HCT116 (cell line): ENCODE measurements around the gene LRCH3. TPM values are rescaled to one million over a fixed set of nuclear protein-coding genes. Genes with fewer than 3 reads are reported as not detected.

Source experiments
- ATAC-seq: fragments of 200-7000 bp; cut with Tn5 transposase; 2 replicates; pipeline ENCODE4 v1.9.1; 2020; ENCODE audit warnings: mild to moderate bottlenecking, moderate library complexity
- BruUV-seq: library from RNA; stranded (reverse); fragments of 400-500 nt; replicated peaks from 2 replicates; lab custom pipeline; 2021; lab: Mats Ljungman, UMichigan
- CTCF ChIA-PET: fragments of 300-600 bp; sonication (Branson Sonifier 250); formaldehyde crosslinking; loops from one replicate; lab custom pipeline; 2021; ENCODE audit warnings: antibody characterized with exemption; lab: Charles Lee
- POLR2A ChIA-PET: fragments of 300-600, 350-600 bp; sonication (Branson Sonifier 250); formaldehyde crosslinking; loops from one replicate; lab custom pipeline; 2021; ENCODE audit warnings: antibody characterized with exemption; lab: Charles Lee
- RAD21 ChIA-PET, 2 experiments: fragments of 300-600 bp; sonication (Branson Sonifier 250); formaldehyde crosslinking; loops; one replicate each; lab custom pipeline; 2023; ENCODE audit warnings: low total read pairs in 2 of 2; ENCODE audit not compliant: uncharacterized antibody in 2 of 2, unreplicated experiment in 2 of 2, low non-redundant PET in 1 of 2; lab: Charles Lee
- DNase-seq: peaks from one replicate; pipeline ENCODE4 v3.0.0-alpha.2; 2010; ENCODE audit warnings: low read depth, low spot score
- H2AFZ ChIP-seq: fragments of 200-600 bp; shearing (Covaris generic), sonication (generic); 2 replicates; pipeline ENCODE4 v1.6.1; 2017; ENCODE audit warnings: low read depth, mixed run types, mixed read lengths, antibody characterized with exemption, low read length; ENCODE audit not compliant: poor library complexity, severe bottlenecking
- H3K27ac ChIP-seq: 2 replicates; pipeline ENCODE4 v1.5.1; 2012; ENCODE audit warnings: low read depth, low read length
- H3K27me3 ChIP-seq: fragments of 200-600 bp; sonication (generic); 2 replicates; pipeline ENCODE4 v1.6.1; 2016; ENCODE audit warnings: mixed run types, low read length, mixed read lengths; ENCODE audit not compliant: insufficient read depth
- H3K36me3 ChIP-seq, 2 experiments: fragments of 200-500 bp in 1 of 2; fragments of 200-600 bp in 1 of 2; sonication (Bioruptor generic) in 1 of 2; sonication (generic) in 1 of 2; 2 replicates each; pipeline versions ENCODE4 v1.5.1 to v1.6.1; 2014 to 2016; ENCODE audit warnings: low read length in 2 of 2, inconsistent platforms in 1 of 2, mixed read lengths in 1 of 2, mixed run types in 1 of 2; ENCODE audit not compliant: insufficient read depth in 2 of 2, control insufficient read depth in 1 of 2
- H3K4me1 ChIP-seq, 2 experiments: fragments of 200-600 bp in 1 of 2; sonication (generic) in 1 of 2; 2 replicates each; pipeline versions ENCODE4 v1.5.1 to v1.6.1; 2012 to 2017; ENCODE audit warnings: low read length in 2 of 2, inconsistent platforms in 1 of 2, mild to moderate bottlenecking in 1 of 2, mixed read lengths in 1 of 2, mixed run types in 1 of 2, moderate library complexity in 1 of 2; ENCODE audit not compliant: insufficient read depth in 2 of 2, control insufficient read depth in 1 of 2
- H3K4me2 ChIP-seq: fragments of 200-600 bp; sonication (generic); 2 replicates; pipeline ENCODE4 v1.6.1; 2017; ENCODE audit warnings: mixed run types, low read length, mixed read lengths
- H3K4me3 ChIP-seq, 2 experiments: fragments of 200-600 bp in 1 of 2; sonication (generic) in 1 of 2; replicated peaks in 1 of 2; 2 replicates each; pipeline ENCODE4 v1.5.1; 2011 to 2016; ENCODE audit warnings: low read length in 2 of 2, control low read depth in 1 of 2, low read depth in 1 of 2, mild to moderate bottlenecking in 1 of 2, mixed read lengths in 1 of 2, mixed run types in 1 of 2
- H3K79me2 ChIP-seq: fragments of 200-600 bp; sonication (generic); 2 replicates; pipeline ENCODE4 v1.6.1; 2017; ENCODE audit warnings: mild to moderate bottlenecking, mixed run types, low read length, moderate library complexity, mixed read lengths; ENCODE audit not compliant: insufficient read depth
- H3K9ac ChIP-seq: fragments of 200-600 bp; sonication (generic); 2 replicates; pipeline ENCODE4 v1.6.1; 2016; ENCODE audit warnings: low read length, mixed read lengths
- H3K9me2 ChIP-seq: fragments of 200-600 bp; sonication (generic), shearing (Covaris generic); 2 replicates; pipeline ENCODE4 v1.6.1; 2017; ENCODE audit warnings: mixed run types, mild to moderate bottlenecking, moderate library complexity; ENCODE audit not compliant: insufficient read depth
- H3K9me3 ChIP-seq, 2 experiments: fragments of 200-500 bp in 1 of 2; fragments of 200-600 bp in 1 of 2; sonication (Bioruptor generic) in 1 of 2; sonication (generic) in 1 of 2; 2 replicates each; pipeline ENCODE4 v1.6.1; 2014 to 2017; ENCODE audit warnings: low read length in 2 of 2, mixed read lengths in 2 of 2, inconsistent platforms in 1 of 2, low read depth in 1 of 2, mild to moderate bottlenecking in 1 of 2, mixed run types in 1 of 2, moderate library complexity in 1 of 2; ENCODE audit not compliant: control insufficient read depth in 1 of 2, insufficient read depth in 1 of 2
- H4K20me1 ChIP-seq: fragments of 200-600 bp; sonication (generic), shearing (Covaris generic); 2 replicates; pipeline ENCODE4 v1.6.1; 2017; ENCODE audit warnings: mixed run types, mild to moderate bottlenecking, moderate library complexity; ENCODE audit not compliant: insufficient read depth
- ATF3 ChIP-seq: IDR thresholded peaks from 2 replicates; pipeline ENCODE4 v1.6.1; 2012
- CEBPB ChIP-seq: IDR thresholded peaks from 2 replicates; pipeline ENCODE4 v1.6.1; 2012; ENCODE audit warnings: low read depth
- CTCF ChIP-seq, 3 experiments: fragments of 200-600 bp in 1 of 3; sonication (generic) in 1 of 3; IDR thresholded peaks in 2 of 3; conservative IDR thresholded peaks in 1 of 3; 2 replicates each; pipeline ENCODE4 v1.5.1; 2012 to 2017; ENCODE audit warnings: low read depth in 2 of 3, low read length in 2 of 3, antibody characterized with exemption in 1 of 3, borderline replicate concordance in 1 of 3, control low read depth in 1 of 3, mild to moderate bottlenecking in 1 of 3, mixed read lengths in 1 of 3, mixed run types in 1 of 3, moderate library complexity in 1 of 3; ENCODE audit not compliant: insufficient read depth in 1 of 3
- EGR1 ChIP-seq: IDR thresholded peaks from 2 replicates; pipeline ENCODE4 v1.6.1; 2012; ENCODE audit warnings: low read depth
- ELF1 ChIP-seq: IDR thresholded peaks from 2 replicates; pipeline ENCODE4 v1.6.1; 2012; ENCODE audit warnings: low read depth, borderline replicate concordance
- FOSL1 ChIP-seq: IDR thresholded peaks from 2 replicates; pipeline ENCODE4 v1.6.1; 2012; ENCODE audit warnings: low read depth
- MAX ChIP-seq: IDR thresholded peaks from 2 replicates; pipeline ENCODE4 v1.6.1; 2012
- POLR2A ChIP-seq: IDR thresholded peaks from 2 replicates; pipeline ENCODE4 v1.7.0; 2011; ENCODE audit warnings: borderline replicate concordance; ENCODE audit not compliant: insufficient read depth, insufficient read length; ENCODE audit errors: extremely low read depth
- RAD21 ChIP-seq: IDR thresholded peaks from 2 replicates; pipeline ENCODE4 v1.6.1; 2012; ENCODE audit warnings: low read depth, mild to moderate bottlenecking
- SIN3A ChIP-seq: IDR thresholded peaks from 2 replicates; pipeline ENCODE4 v1.6.1; 2012; ENCODE audit warnings: low read depth
- SRF ChIP-seq: IDR thresholded peaks from 2 replicates; pipeline ENCODE4 v1.6.1; 2012; ENCODE audit warnings: low read depth
- TCF7L2 ChIP-seq: IDR thresholded peaks from 2 replicates; pipeline ENCODE4 v1.7.0; 2011; ENCODE audit warnings: borderline replicate concordance, inconsistent platforms; ENCODE audit not compliant: insufficient read depth, insufficient read length; ENCODE audit errors: extremely low read depth
- YY1 ChIP-seq: IDR thresholded peaks from 2 replicates; pipeline ENCODE4 v1.6.1; 2011; ENCODE audit warnings: low read length, low read depth, moderate library complexity, mild to moderate bottlenecking; ENCODE audit not compliant: insufficient replicate concordance; ENCODE audit errors: extremely low read depth
- ZFX ChIP-seq: fragments of 450-650 bp; IDR thresholded peaks from 2 replicates; pipeline ENCODE4 v1.6.1; 2017
- intact Hi-C: fragments of 100-400 bp; cut with micrococcal nuclease; formaldehyde crosslinking; loops from 2 replicates; pipeline ENCODE4 v1.10.0; 2022
- total RNA-seq: library from RNA; stranded (reverse); gene quantifications from one replicate; pipeline ENCODE4 v1.2.1, GENCODE V29; 2021; ENCODE audit not compliant: unreplicated experiment

The LRCH3 gene
- total RNA-seq, 1 experiment from 2014 or later, result 38.1 TPM

- no peak for TF ChIP-seq YY1
- no peak for TF ChIP-seq SRF
- TF ChIP-seq ELF1, result no peak
- no peak for TF ChIP-seq CTCF (IDR thresholded peaks at IDR 0.05 in 2 of 3, conservative IDR thresholded peaks at IDR 0.05 in 1 of 3; ENCODE audit: borderline replicate concordance in 1 of 3, insufficient read depth in 1 of 3, low read depth in 2 of 3, low read length in 2 of 3)
- no peak for TF ChIP-seq POLR2A
- TF ChIP-seq EGR1, result peak; percentile 37; the same call in 1 of the 2 replicates
- no peak for TF ChIP-seq ATF3
- TF ChIP-seq RAD21, result no peak
- TF ChIP-seq CEBPB, result 0 out of 2 replicates have a peak, but pooled peaks have one; percentile 64
- TF ChIP-seq MAX, result no peak
- TF ChIP-seq ZFX, result no peak
- TF ChIP-seq TCF7L2, result no peak
Measured at GRCh38 chr3:197750858-197751737, 40.0 kb upstream of the LRCH3 start (continued).

- DNase-seq, result no peak
- H3K4me2 ChIP-seq, result peak overlapping the region; percentile 99
- H3K79me2 ChIP-seq, result peaks cover 69% of the 10 kb centered on the region
- H3K9me2 ChIP-seq, result no peaks in the 10 kb centered on the region
- H3K9me3 ChIP-seq, result no peaks in the 10 kb centered on the region
- peaks cover 4% of the 10 kb centered on the region in 2 experiments; a peak in 1 of 4 replicates for H3K36me3 ChIP-seq
- H3K9ac ChIP-seq, result 0 out of 2 replicates have a peak overlapping the region, but pooled peaks have one; percentile 86
- ATAC-seq, result no peak
- H2AFZ ChIP-seq, result no peak overlapping the region
- RAD21 ChIA-PET, result no interaction called here
- H3K4me1 ChIP-seq, result peaks cover 9 to 48% of the 10 kb centered on the region in 2 experiments
- TF ChIP-seq ZFX (no peak), SIN3A (no peak), FOSL1 (no peak)
- no TSS peak for BruUV-seq
- no peak overlapping the region for H3K27ac ChIP-seq
- H3K27me3 ChIP-seq, result no peaks in the 10 kb centered on the region
- peak overlapping the region in 1 of 2 experiments; percentile 14; a peak in 1 of 4 replicates for H3K4me3 ChIP-seq
- peaks cover 11% of the 10 kb centered on the region; the same call in 1 of the 2 replicates for H4K20me1 ChIP-seq
- intact Hi-C loops, result no loop called here
- CTCF ChIA-PET, result no interaction called here
- POLR2A ChIA-PET, result no interaction called here
Measured at GRCh38 chr3:197752107-197752506, 38.9 kb upstream of the LRCH3 start.
